GM21360 (cell line): Measurements from ENCODE around the gene TTLL13.

ENCODE experiments used
- ATAC-seq: cut with Tn5 transposase; IDR thresholded peaks from one replicate; pipeline ENCODE4 v1.9.1; 2021; ENCODE audit warnings: mild to moderate bottlenecking, moderate library complexity; ENCODE audit not compliant: unreplicated experiment

The TTLL13 gene

DNA sequence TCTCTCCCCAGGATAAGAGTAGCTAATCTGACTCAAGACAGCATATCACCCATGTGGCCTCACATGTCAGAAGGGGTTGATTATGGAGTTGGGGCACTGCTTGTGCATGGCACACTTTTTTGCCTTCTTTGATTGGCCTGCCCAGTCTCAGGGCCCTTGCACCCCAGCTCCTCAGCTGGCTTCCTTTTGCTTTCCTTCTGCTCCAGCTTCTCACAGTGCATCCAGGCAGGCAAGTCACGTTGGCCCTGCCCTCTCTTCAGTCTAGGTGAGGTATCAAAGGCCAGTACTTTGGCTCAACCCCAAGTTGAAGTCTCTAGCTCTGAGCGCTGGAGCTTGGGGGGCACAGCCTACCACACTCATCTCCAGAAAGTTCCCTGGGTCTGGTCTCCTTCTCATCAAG, 58.3 kb downstream of the TTLL13 start:
- no peak for ATAC-seq

DNA sequence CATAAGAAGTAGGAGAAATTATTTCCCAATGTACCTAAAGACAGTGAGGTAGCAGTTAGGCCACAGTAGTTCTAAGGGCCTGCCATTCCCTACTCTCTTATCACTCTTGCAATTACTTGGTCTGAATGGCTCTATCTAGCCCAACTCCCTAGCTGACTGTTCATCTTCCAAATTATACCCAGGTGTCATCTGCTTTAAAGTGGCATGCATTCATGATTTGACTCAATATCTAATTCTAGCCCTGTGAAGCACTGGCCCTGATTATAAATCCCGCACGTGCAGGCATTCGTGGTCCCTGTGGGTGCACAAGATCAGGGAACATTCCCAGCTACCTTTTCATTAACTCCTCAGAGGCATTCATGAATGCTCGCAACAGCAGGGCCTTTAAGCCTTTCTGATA, 59.7 kb downstream of the TTLL13 start:
- ATAC-seq: no peak
